Forelimb muscle (tissue), 1 donor: Measurements from ENCODE around the gene MRPL53. TPM values are rescaled to one million over a fixed set of nuclear protein-coding genes. Genes with fewer than 3 reads are reported as not detected.
A peak's percentile ranks its signal among the peaks of the same experiment; 100 is the strongest.
"Not testable (repeated sequence)": the region's sequence is repeated elsewhere in the genome, so short reads cannot be mapped to it uniquely, and the experiment has no call there.

Experiments
- DNase-seq: peaks from one replicate; pipeline ENCODE4 v3.0.0-alpha.2; 2013; ENCODE audit warnings: low read depth
- polyA plus RNA-seq: library from polyadenylated mRNA; unstranded; fragments of 120-200 nt; gene quantifications from one replicate; pipeline ENCODE4 v1.2.1, GENCODE V29; 2013; ENCODE audit not compliant: insufficient read length

The MRPL53 gene
- polyA plus RNA-seq, 1 donor, result 66.9 TPM

DNA sequence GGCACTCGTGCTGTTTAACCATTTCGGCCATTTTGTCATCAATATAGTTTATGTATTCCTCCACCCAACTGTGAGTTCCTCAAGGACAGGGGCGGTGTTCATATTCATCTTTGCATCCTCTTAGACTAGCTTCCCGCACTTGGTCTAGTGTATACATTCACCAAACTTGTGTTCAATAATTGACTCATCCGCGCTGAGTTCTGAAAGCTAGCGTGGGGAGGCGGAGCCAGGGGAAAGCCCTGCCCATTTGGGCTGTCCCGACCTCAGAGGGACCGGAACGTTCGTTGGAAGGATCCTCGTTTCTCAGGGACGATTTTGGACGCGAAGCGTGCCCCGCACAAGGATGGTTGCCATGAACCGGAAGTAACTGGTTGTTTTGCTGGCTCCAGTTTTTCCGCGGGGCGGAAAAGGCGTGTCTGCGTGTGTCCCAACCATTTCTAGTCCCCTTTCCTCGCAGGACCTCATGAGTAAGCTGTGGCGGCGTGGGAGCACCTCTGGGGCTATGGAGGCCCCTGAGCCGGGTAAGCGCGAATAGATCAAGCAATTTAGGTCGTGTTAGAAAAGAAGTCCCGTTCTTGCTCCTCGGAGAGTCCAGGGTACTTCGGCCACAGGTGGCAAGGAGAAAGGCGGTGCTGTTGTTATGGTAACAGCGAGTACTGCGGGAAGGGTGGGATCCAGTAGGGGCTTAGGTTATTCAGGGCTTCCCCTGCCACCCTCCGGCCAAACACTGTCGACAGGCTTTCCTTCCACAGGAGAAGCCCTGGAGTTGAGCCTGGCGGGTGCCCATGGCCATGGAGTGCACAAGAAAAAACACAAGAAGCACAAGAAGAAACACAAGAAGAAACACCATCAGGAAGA is 17.6 kb downstream of the MRPL53 start, which contains the start of gene INO80B:
INO80B (plus strand) TSS at position 434 of the 858 bp plus-strand sequence; CDS start at position 464, 30 bp downstream.
- DNase-seq, result peak; percentile 98

GRCh38 chr2:74450570-74451190 is 21.8 kb downstream of the MRPL53 start:
- no peak for DNase-seq

DNA sequence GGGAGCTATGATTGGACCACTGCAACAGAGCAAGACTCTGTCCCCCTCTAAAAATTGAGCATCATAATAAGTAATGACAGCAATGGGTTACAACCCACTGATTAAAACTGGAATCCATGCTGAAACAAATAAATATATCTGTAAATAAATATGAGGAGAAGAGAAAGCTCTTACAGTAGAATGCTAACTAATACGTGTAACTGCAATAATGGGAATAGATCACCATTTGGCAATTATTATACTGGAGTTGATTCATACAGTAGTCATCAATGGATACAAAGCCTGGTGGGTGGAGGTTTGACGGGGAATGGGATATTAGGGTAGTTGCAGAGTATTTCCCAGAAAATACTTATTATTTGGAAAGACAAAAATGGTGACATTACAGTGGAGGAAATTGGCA is 23.7 kb downstream of the MRPL53 start:
- no peak for DNase-seq

- no peak for DNase-seq
Observed at GRCh38 chr2:74447230-74447999, 25.1 kb downstream of the MRPL53 start.

DNA sequence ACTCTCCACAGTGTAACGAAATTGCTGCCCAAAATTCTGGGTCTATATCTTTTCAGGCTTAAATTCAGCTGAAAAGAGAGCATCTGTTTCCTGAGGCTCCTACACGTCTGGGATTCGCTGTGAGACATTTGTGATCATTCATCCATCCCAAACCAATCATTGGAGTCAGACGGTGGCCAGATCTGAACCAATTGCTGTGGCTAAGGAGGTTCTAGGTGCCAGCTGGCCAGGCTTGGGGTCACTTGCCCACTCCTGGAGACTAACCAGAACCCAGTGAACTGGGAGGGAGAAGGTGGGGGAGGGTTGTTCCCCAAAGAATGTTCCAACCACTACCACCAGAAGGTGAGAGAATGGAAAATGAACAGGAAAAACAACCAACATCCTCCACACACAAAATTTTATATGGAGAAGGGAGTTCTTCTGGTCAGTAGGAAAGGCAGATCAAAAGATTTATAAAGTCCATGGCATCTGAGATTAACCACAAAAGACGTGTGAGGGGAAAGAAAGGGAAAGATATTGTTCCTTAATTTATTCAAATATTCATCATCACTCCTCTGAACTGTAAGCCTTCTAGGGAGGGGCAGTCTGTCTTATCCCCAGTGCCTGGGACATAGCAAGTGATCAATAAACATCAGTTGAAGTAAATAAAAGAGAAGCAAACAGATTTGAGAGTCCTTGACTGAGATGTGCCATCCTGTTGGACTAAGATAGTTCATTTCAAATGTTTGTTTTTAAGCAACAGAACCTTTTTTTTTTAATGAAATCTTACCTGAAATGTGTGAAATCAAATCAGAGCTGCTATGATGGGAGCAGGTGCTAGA is 27.8 kb downstream of the MRPL53 start:
- DNase-seq, result no peak

DNA sequence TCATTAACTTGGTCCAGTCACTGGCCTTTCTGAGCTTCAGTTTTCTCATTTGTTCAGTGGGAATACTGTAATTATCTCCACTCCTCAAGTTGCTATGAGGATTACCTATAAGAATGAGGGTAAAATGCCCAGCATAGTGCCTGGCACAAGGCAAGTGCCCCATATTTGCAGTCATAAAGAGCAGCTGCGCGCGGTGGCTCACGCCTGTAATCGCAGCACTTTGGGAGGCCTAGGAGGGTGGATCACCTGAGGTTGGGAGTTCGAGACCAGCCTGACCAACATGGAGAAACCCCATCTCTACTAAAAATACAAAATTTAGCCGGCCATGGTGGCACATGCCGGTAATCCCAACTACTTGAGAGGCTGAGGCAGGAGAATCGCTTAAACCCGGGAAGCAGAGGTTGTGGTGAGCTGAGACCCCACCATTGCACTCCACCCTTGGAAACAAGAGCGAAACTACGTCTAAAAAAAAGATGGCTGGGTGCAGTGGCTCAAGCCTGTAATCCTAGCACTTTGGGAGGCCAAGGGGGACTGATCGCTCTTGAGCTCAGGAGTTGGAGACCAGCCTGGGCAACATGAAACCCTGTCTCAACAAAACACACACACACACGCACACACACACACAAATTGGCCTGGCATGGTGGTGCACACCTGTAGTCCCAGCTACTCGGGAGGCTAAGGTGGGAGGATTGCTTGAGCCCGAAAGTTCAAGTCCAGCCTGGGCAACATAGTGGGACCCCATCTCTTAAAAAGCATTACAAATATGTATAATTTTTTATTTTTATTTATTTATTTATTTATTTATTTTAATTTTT is 29.8 kb downstream of the MRPL53 start:
- not testable (repeated sequence) for DNase-seq

- no peak for DNase-seq
Observed at GRCh38 chr2:74441690-74442482, 30.6 kb downstream of the MRPL53 start, which contains the start of gene RTKN. RTKN (minus strand) TSS chr2:74441937; CDS start chr2:74441816, 121 bp downstream.

GRCh38 chr2:74441170-74441689 is 31.2 kb downstream of the MRPL53 start:
- DNase-seq, result no peak

DNA sequence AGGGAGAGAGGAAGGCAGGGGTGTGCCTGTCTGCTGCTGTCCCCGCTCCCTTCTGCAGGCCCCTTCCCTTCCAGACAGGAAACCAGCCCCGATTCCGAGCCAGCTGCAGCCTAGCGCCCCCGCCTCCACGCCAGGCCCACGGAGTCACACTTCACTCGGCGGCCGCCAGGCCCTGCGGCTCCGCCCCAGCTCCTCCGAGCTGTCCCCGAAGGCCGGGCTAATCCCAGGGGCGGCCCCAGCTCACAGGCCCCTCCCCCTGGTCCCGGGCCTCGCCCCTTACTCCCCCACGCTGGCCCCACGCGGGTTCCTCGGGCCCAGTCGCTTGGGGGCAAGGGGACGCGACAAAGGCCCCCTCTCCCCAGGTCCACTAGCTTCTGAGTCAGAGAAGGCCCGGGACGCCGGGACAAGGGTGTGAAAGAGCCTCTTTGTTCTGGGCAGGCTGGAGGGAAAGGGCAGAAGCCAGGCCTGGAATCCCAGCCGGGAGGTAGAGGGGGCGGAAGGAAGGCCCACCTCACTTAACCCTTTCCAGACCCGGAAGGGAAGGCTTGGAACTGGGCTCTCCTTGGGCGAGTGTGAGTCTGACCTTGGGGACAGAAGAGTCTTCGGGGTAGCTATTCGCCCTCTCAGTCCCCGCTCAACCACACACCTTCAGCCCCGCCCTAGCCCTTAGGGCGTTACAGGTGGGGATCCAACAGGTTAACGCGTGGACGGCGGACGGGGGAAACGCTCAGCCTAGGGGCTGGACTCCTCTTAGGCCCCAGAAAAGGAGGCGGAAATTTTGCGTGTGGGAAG is 31.9 kb downstream of the MRPL53 start:
- no peak for DNase-seq

GRCh38 chr2:74439803-74440377 is 32.6 kb downstream of the MRPL53 start:
- no peak for DNase-seq

DNA sequence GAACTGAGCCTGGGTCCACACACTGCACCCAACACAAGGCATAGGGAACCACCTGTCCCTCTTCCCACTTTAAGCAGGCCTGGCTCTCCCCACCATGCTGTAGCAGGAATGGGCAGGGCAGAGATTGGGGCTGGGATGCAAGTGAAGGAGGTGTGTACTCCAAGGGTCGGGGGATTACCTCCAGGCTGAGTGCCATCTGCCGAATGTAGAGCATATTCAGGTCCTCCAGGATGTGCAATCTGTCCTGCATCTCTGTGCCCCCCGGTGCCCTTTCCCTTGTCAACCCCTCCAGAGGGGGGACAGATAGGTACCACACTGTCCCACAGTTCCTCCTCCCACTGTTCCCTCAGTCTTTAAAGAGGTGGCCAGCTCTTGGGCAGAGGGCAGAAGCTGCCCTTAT is 33.1 kb downstream of the MRPL53 start:
- DNase-seq, result no peak

- DNase-seq, result no peak
Observed at GRCh38 chr2:74438248-74438647, 34.2 kb downstream of the MRPL53 start.

GRCh38 chr2:74436848-74437695 is 35.4 kb downstream of the MRPL53 start:
- no peak for DNase-seq

DNA sequence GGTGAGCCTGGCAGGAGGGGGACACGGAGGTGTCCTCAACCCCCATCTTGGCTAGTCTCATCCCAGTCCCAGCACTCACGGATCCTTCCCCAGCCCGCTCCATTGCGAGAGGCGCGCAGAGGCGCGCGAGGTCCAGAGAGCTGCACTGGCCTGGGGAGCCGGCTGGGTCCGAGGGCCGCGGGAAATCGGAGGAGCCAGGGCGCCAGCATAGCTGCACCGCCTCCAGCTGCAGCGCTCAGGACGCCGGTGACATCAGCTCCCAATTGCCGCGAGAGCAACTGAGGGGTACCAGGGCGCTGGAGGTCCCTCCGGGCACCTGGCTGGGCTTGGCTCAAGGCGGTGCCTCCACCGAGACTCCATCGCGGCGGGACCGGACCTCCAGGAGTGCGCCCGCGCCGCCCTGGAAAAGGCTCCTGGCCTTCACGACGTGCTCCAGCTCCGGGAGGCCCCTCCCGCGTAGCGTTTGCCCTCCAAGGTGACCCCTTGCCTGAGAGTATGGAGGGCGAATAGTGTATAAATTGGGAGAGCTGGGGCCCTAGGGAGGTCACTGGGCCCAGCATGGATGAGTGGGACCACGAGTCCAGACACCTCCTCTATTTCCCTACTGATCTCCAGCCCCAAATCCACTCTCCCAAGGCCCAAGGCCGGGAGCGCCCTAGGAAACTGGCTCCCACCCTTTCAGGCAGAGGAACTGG is 36.2 kb downstream of the MRPL53 start:
- no peak for DNase-seq

- DNase-seq, result no peak
Observed at GRCh38 chr2:74430502-74430901, 42.0 kb downstream of the MRPL53 start.
